Fibroblast of skin of back (primary cell): ENCODE results near the gene GATAD2A.

Source experiments
- DNase-seq: peaks from one replicate; pipeline ENCODE4 v3.0.0-alpha.2; 2013

GATAD2A gene

DNA sequence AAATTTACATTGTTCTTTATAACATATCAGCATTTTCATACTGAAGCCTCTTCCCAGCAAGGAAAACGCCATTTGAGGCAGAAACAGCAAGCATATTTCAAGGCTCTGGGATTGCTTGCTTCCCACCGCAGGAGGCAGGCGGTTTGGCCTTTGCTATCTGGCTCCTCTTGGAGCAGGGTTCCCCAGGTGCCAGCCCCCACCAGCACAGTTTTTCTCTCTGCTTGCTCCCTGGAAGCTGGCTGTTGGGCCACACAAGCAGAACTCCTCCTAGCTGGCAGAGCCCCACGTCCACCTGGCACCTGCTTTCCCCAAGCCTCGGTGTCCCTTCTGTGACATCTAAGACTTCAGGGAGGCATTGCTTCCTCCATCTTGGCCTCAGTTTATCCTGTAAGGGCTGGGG, 16.7 kb downstream of the GATAD2A start:
- DNase-seq = no peak

DNA sequence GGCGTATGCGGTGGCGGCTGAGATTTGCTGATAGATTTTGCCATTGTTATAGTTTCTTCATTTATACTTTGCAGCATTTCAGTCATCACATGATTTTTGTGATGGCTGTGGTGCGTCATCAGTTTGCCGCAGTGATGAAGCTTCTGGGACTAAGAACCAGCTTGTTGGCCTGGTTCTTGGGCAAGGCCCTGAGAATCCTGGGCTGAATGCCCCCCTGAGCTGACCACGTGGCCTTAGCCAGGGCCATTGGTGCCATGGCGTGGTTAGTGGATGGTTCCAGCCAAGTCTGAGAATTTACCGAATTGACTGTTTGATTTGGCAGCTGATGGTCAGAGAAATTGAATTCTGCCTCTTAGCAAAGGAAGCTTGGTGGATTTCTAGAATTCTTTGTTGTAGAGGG, 17.8 kb downstream of the GATAD2A start:
- DNase-seq = no peak

DNA sequence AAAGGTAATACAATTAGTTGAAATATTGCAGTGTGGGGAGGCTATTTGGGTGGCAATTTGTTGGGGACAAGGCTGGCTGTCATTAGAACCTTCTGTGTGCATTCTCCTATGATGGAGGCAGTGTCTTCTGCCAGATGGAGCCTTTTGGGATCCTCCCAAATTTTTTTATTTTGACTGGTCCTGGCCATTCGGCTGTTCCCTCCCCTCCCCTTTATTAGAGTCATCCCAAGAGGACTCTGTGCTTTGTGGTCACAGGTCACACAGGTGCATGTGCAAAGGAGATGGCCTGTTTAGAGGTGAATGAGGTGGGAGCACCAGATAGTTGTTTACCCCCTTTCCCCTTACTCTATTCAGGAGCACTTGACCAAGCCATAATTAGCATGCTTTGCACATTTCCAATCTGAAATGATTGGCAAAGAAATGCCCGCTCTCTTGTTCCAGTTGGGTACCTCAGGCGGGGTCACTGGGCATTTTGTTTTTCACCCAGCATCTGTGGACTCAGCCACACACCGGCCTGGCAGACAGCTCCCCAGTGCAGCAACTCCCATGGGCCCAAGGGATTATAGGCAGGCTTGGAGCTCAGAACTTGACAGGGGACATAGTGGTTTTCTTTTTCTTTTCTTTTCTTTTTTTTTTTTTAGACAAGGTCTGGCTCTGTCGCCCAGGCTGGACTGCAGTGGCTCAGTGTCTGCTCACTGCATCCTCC, 19.8 kb downstream of the GATAD2A start:
- no peak for DNase-seq

DNA sequence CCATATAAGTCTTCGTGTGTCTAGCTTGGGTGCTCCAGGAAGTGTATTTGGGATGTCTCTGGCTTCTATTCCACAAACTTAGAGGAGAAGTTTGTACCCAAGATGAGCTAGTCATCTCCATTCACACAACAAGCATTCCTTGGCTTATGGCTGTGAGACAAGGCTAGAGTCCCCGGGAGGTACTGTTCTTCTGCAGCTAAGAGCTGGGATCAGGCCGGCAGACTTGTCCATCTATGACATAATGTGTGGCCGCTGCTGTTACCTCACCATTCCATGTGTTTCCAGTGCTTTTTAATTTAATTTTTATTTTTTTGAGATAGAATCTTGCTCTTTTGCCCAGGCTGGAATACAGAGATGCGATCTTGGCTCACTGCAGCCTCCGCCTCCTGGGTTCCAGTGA, 20.7 kb downstream of the GATAD2A start:
- DNase-seq = no peak

DNA sequence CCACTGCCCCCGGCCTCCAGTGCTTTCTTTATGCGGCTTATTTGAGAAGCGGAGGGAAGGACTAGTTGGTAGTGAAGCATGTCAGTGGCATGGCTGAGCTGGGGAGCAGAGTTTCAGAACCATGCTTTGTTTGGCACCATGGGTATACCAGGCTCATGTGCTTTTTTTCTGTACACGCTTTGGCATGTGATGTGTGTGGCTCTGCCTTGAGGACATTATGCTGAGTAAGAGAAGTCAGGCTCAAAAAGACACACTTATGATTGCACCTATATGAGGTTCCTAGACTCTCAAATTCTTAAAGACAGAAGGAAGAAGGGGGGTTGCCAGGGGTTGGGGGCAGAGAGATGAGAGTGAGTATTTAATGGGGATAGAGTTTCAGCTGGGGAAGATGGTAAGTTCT, 21.3 kb downstream of the GATAD2A start:
- DNase-seq = no peak

DNA sequence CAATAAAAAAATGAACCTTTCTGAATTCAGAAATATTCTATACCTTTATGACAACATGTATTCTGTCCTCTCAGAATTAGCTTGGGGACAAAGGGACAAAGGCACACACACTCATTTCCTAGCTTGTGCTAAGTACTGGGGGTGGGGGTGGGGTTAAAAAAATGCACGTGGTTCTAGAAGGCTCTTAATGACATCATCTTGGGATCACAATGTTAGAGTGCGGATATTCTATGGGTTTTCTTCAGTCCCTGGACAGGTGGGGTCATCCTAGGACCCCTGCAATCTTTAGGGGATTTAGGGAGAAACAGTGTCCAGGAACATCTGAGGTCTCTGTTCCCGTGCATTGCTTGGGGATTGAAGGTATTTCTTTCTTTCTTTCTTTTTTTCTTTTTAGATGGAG, 21.8 kb downstream of the GATAD2A start:
- DNase-seq = no peak

DNA sequence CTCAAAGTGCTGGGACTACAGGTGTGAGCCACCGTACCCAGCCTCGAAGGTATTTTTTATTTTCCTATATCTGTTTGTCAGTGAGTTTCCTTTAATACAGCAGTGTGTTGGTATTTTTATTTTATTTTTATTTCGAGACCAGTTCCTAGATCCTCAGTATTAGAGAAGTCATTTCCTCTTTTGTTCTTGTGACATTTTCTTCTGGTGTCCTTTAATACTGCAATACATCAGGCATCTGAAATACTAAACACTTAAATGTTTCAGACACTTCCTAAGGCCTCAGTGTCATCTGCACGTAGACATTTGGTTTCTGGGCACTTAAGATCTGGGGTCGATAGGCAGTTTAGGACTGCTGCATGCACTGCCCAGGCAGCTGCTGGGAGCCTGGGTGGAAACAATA, 22.5 kb downstream of the GATAD2A start:
- DNase-seq = no peak

DNA sequence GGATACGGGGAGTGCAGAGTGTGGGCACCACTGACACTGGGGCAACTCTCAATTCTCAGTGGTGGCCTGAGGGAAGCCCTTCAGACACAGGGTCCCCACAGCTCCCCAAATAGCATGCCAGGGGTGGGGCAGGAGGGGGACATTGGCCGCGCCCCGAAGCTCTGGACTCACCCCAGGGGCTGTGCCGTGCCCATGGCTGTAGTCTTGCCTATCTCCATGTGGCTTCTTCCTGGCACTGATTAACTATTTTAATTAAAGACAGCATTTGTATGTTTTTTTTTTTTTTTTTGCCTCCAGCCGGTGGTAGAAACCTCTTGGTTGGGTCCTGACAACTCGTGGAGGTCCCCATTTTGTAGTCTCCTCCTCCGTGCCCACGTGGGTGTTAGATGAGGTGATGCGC, 23.3 kb downstream of the GATAD2A start:
- no peak for DNase-seq

DNA sequence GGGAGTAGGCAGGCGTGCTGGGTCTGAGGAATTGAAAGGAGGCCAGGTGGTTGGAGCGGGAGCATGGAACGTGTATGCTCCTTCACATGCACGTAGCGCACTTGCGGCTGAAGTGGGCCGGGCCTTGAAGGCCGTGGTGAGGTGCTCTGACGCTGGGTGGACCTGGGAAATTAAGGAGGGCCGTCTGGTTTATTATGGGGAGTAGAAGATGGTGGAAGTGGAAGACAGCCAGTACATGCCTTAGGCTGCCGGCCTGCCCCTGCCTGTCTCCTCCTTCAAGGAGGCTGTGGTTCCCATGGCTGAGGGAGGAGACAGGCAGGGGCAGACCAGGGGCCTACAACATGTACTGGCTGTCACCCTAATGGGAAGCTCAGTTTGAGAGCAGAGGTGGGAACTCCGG, 23.9 kb downstream of the GATAD2A start:
- DNase-seq = no peak

DNA sequence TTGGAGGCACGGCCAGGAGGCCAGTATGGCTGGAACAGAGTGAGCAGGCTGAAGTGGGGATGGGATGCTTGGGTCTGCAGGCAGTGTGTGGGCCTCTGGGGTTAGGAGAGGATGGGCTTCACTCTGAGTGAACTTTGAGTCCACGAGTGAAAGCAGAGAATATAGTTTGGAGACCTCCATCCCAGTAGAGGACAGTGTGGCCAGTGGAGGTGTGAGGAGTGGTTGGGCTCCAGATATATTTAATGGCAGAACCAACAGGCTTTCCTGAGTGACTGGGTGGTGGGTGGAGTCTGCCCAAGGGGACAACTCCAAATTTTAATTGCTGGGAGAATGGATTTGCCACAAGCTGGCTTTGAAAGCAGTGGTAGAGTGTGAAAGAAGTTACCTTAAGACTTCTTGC, 27.3 kb downstream of the GATAD2A start:
- DNase-seq = no peak

DNA sequence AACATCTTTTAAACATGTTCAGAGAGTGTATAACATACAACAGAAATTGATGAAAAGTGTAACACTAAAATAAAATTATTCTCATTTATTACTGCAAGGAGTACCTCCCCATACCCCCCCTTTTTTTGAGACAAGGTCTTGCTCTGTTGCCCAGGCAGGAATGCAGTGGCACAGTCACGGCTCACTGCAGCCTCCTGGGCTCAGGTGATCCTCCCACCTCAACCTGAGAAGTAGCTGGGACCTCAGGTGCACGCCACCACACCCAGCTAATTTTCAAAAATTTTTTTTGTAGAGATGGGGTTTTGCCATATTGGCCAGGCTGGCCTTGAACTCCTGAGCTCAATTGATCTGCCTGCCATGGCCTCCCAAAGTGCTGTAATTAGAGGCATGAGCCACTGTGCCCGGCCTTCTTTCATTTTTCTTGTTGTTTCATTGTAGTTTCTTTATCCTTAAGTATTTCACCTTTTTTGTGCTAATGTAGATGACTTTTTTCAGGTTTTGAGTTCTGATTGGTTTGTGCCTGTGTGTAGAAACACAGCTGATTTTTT, 28.3 kb downstream of the GATAD2A start:
- DNase-seq = no peak

DNA sequence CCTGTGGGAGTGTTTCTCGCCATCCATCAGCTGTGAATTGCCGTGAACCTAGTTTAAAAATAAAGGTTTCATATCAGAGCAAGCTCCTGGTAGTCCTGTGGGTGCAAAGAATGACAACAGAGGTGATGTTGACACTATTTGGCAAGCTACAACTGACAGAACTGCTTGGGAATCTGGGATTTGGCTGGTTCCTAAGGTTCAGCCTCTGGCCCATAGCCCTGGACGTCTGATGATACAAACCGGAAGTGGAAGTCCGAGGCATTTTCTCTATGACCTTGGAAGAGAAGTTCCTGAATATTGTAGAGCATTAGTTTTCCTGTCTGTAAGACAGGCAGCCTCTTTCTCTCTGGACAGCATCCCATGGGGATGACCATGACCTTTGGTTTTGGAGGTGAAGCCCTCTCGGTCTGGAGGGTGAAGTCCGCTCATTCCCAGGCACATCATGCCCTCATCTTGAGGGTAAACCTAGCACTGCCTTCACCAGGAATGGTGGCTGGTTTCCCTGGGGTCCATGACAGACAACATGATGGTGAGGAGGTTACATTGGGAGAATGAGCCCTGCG, 29.1 kb downstream of the GATAD2A start:
- no peak for DNase-seq

DNA sequence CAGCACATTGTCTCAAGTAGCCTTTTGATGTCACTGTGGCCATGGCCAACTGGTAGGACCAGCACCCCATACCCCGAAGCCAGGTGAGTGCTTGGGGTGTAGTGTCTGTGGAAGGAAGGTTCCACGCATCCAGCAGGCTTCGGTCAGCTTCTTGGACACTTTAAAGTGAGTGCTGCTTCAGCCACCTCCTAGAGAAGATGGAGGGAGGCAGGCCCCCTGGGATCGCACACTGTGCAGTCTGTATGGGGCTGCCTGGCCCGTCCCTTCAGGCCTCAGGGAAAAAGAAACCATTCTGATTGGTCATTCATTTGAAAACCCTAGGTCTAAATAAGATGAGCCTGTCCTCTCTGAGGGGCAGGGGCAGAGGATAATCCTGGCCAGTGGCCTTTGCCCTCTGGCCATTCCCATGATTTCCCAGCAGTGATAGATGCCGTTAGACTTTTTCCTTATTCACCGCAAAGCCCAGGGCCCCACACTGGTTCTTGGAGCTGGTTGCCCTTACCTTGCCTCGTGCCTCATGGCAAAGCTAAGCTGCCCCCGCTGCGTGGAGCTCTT, 30.7 kb downstream of the GATAD2A start:
- DNase-seq = no peak

DNA sequence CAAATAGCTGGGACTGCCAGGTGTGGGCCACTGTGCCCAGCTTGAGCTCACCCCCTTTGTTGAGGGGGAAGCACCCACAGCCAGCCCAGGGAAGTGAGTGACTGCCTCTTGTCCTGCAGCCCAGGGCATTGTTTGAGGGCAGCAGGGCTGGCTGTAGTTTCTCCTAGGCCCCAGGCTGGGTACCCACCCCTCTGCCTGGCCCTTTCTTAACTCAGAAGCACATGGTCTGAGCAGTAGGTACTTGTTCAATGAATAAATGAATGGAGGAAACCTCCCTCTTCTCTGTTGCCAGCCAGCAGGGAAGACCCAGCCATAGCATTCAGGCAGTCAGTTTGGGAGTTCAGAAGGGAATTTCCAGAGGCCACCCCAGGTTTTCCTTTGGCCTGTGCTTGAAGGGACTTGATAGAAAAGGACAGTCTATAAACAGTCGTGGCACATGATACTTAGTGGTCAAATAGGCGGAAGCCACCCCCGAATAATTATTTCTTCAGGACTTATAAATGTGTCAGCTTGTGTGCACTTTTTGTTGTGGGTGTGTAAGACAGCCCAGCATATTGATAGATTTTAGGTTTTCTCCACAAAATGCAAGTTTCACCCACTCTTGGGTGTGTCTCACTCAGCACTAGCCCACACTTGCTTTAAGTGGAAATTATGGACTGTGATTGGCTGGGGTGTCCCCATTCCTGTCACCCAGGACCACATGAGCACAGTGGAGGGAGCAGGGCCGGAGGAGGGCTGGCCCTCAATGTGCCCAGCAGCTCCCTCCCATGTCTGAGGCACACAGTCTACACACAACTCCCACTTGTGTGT, 33.1 kb downstream of the GATAD2A start:
- no peak for DNase-seq

DNA sequence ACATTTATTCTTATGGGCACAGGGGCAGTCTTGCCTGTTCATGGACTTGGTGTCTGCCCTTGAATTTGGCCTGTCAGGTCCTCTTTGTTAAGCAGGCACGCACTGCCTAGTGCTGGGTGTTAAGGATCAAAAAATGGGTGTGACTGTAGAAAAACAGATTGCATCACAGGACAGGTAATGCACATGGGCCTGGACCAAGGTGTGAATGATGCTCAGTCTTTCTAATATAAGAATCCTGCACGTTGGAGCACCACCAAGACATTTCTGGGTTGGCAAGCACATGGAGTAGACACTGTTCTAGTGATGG, 33.7 kb downstream of the GATAD2A start:
- DNase-seq = no peak

DNA sequence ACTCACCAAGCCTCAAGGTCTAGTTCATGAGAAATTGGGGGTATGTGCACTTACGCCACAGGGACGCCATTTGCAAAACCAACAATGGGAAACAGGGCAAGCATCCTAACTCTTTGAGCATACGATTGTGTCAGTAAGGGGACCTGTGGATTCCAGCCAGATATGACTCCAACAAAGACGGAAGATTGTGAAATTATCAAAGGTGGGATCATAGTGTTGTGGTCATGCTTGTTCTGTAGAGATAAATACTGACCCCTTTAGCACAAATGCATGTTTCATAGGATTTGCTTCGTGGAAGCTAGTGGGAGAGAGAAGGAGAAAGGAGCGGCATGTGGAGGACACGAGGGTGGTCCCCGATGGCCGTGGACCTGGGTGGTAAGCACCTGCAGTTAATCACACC, 37.8 kb downstream of the GATAD2A start:
- no peak for DNase-seq

DNA sequence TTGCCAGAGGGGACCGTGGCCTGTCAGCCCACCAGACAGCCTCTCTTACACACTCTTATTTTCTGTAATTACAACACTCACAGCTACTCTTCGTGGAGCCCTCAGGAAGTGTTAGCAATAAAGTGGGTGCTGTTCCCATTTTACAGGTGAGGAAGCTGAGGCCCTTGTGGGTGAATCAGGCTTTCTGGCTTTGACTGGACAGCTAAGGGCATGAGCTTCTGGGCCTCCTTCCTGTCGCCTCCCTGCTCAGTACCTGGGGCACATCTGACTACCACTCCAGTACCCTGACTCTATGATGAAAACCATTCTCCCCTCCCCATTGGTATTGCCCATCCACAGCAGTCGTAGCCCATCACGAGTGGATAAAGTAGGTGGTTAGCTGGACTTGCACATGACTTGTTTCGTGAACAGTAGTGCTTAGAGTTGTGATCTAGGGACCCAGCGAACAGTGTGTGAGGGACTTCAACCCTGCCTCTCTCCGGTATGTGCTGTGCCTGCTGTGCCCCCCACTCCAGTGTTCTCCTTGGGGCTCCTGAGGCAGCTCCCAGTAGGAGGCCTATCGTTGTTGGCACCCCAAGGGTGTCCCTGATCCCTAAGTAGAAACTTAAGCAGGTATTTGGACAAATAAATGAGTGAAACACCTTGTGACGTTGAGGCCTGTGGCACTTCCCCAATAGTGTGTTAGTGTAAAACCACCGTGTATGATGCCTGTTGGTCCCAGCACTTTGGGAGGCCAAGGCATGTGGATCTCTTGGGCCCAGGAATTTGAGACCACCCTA, 38.6 kb downstream of the GATAD2A start:
- no peak for DNase-seq

DNA sequence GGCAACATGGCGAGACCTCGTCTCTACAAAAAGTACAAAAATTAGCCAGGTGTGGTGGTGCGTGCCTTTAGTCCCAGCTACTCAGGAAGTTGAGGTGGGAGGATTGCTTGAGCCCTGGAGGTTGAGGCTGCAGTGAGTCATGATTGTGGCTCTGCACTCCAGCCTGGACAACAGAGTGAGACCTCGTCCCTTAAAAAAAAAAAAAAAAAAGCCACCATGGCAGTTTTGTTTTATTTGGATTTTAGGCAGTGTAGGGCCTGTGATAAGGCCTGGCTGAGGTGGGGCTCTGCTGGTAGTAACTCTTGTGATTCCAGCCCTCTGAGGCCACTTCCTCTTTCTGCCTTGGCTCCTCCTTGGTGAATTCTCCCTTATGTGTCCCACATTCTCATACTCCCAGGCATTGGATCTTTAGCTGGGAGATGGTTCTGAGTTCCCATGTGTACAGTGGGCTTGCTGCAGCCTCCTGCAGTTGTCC, 39.2 kb downstream of the GATAD2A start:
- DNase-seq = peak; percentile 82

DNA sequence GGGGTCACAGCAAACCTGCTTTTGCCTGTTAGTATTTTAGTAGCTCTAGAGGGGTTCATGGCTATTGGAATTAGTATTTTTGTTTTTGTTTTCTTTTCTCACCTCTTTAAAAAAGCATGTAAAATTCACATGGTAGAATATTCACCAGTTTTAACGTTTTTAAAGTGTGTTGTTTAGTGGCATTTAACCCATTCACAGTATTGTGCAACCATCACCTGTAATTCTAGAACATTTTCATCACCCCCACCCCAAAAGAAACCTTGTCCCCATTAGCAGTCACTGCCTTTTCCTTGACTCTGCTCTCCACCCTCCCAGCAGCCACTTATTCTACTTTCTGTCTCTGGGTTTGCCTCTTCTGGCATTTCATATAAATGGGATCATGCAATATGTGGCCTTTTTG, 39.8 kb downstream of the GATAD2A start:
- no peak for DNase-seq

DNA sequence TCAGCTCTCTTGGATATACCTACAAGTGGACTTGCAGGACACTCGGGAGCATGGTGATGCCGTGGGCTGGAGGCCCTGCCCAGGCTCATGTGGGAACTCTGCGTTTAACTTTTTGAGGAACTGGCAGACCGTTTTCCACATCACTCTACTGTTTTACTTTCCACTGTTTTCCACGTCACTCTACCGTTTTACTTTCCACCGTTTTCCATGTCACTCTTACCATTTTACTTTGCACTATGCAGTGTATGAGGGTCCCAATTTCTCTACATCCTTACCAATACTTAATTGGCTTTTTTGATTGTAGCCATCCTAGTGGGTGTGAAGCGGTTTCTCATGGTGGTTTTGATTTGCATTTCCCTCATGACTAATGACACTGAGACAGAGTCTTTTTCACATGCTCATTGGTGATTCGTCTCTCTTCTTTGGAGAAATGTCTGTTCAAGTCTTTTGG, 40.5 kb downstream of the GATAD2A start:
- DNase-seq = peak; percentile 31

DNA sequence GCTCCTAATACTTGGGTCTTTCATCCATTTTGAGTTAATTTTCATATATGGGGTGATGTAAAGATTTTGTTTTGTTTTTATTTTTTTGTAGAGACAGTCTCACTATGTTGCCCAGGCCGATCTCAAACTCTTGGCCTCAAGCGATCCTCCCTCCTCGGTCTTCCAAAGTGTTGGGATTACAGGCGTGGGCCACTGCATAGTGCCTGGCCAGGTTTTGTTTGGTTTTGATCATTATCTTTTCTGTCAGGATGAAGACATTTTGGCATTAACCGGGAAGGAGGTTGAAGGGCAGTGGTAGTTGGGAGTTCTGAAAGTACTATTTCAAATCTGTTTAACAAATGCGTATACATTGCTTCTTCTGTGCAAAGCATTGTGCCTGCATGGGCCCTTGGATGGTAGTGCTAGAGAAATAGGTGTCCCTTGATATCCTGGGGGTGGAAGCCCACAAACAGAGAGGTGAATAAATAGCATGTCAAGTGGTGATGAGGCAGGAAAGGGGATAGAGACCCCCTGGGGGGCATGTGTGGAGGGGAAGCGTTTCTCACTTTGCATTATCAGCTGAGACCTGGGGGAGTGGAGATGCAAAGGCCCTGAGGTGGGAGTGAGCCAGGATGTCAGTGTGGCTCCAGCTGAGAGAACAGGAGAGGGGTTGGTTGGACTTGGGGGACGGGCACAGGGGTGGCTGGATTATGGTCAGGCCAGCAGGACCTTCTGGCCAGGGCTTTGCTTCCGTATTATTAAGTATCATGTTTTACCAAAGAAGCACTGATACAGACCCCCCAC, 41.4 kb downstream of the GATAD2A start:
- no peak for DNase-seq
